H1 (cell line): ENCODE data around the gene KIF20A. TPM values are rescaled to one million over a fixed set of nuclear protein-coding genes. Genes with fewer than 3 reads are reported as not detected.

Experiments
- CTCF ChIA-PET: fragments of 300-600 bp; sonication (Branson Sonifier 250); formaldehyde crosslinking; loops from one replicate; lab custom pipeline; 2021; ENCODE audit not compliant: partially characterized antibody; lab: Charles Lee
- POLR2A ChIA-PET: fragments of 300-600 bp; sonication (Branson Sonifier 250); formaldehyde crosslinking; loops from one replicate; lab custom pipeline; 2021; ENCODE audit warnings: inconsistent platforms; ENCODE audit not compliant: partially characterized antibody; lab: Charles Lee
- DNase-seq, 2 experiments: peaks; one replicate each; pipeline versions ENCODE4 v3.0.0 to v3.0.0-alpha.2; 2010 to 2022; ENCODE audit warnings: low spot score in 2 of 2, low read depth in 1 of 2, mixed read lengths in 1 of 2
- FAIRE-seq: peaks from 2 replicates; lab custom pipeline; 2011; peaks lifted over from hg19 to GRCh38; lab: Jason Lieb, UNC
- H2AFZ ChIP-seq: 2 replicates; pipeline ENCODE4 v1.8.1; 2012; ENCODE audit warnings: low read length, inconsistent platforms
- H2AK5ac ChIP-seq: 2 replicates; pipeline ENCODE4 v1.6.1; 2013; ENCODE audit warnings: low read depth, low read length
- H2BK120ac ChIP-seq: replicated peaks from 2 replicates; pipeline ENCODE3; 2013; ENCODE audit warnings: low read depth, low read length, inconsistent platforms
- H2BK12ac ChIP-seq: 2 replicates; pipeline ENCODE4 v1.6.1; 2013; ENCODE audit warnings: low read depth, low read length
- H2BK15ac ChIP-seq: 2 replicates; pipeline ENCODE4 v1.6.1; 2013; ENCODE audit warnings: low read length
- H2BK20ac ChIP-seq: 2 replicates; pipeline ENCODE4 v1.6.1; 2013; ENCODE audit warnings: low read length
- H2BK5ac ChIP-seq: 2 replicates; pipeline ENCODE4 v1.6.1; 2013; ENCODE audit warnings: low read depth, low read length
- H3K14ac ChIP-seq: 2 replicates; pipeline ENCODE4 v1.6.1; 2013; ENCODE audit warnings: inconsistent platforms; ENCODE audit not compliant: insufficient read length
- H3K18ac ChIP-seq: 2 replicates; pipeline ENCODE4 v1.6.1; 2013; ENCODE audit warnings: low read length; ENCODE audit errors: extremely low read depth
- H3K23ac ChIP-seq: 2 replicates; pipeline ENCODE4 v1.6.1; 2013; ENCODE audit warnings: inconsistent platforms; ENCODE audit not compliant: insufficient read length
- H3K23me2 ChIP-seq: 2 replicates; pipeline ENCODE4 v1.6.1; 2013; ENCODE audit warnings: low read depth, low read length
- H3K27ac ChIP-seq: 2 replicates; pipeline ENCODE4 v1.6.1; 2011; ENCODE audit warnings: low read depth, low read length, inconsistent platforms
- H3K27me3 ChIP-seq, 4 experiments: replicated peaks in 1 of 4; 1 replicate in 1 of 4; 2 replicates in 3 of 4; pipeline versions ENCODE4 v1.6.1 to v1.8.1; 2011 to 2013; ENCODE audit warnings: low read length in 3 of 4, mild to moderate bottlenecking in 3 of 4, inconsistent platforms in 2 of 4, mixed read lengths in 2 of 4, moderate library complexity in 1 of 4; ENCODE audit not compliant: control insufficient read depth in 3 of 4, insufficient read depth in 3 of 4; ENCODE audit errors: extremely low read depth in 1 of 4
- H3K36me3 ChIP-seq, 4 experiments: 2 replicates each; pipeline versions ENCODE4 v1.6.1 to v1.8.1; 2011 to 2013; ENCODE audit warnings: mild to moderate bottlenecking in 4 of 4, low read length in 3 of 4, moderate library complexity in 2 of 4, control low read depth in 1 of 4, inconsistent platforms in 1 of 4; ENCODE audit not compliant: insufficient read depth in 4 of 4, control insufficient read depth in 2 of 4
- H3K4ac ChIP-seq: replicated peaks from 2 replicates; pipeline ENCODE3; 2013; ENCODE audit warnings: low read length, low read depth, mixed read lengths, inconsistent platforms; ENCODE audit not compliant: insufficient read length
- H3K4me1 ChIP-seq, 4 experiments: replicated peaks in 1 of 4; 1 replicate in 1 of 4; 2 replicates in 3 of 4; pipeline versions ENCODE4 v1.6.1 to v1.8.1; 2011 to 2013; ENCODE audit warnings: low read length in 3 of 4, inconsistent platforms in 2 of 4, mixed read lengths in 1 of 4; ENCODE audit not compliant: insufficient read depth in 4 of 4, control insufficient read depth in 3 of 4
- H3K4me2 ChIP-seq, 2 experiments: 2 replicates each; pipeline versions ENCODE4 v1.6.1 to v1.8.1; 2011 to 2013; ENCODE audit warnings: low read depth in 2 of 2, low read length in 2 of 2, control low read depth in 1 of 2, inconsistent platforms in 1 of 2, mild to moderate bottlenecking in 1 of 2; ENCODE audit not compliant: insufficient read depth in 1 of 2
- H3K4me3 ChIP-seq, 4 experiments: fragments of 200-600, 300-600 bp in 1 of 4; sonication (generic), shearing (Covaris generic), sonication (Bioruptor Twin) in 1 of 4; 2 replicates each; pipeline versions ENCODE4 v1.5.1 to v1.8.1; 2011 to 2016; ENCODE audit warnings: low read length in 4 of 4, low read depth in 3 of 4, control low read depth in 2 of 4, inconsistent platforms in 2 of 4, mild to moderate bottlenecking in 2 of 4, mixed read lengths in 1 of 4, moderate library complexity in 1 of 4; ENCODE audit not compliant: insufficient read depth in 2 of 4; ENCODE audit errors: extremely low read depth in 1 of 4
- H3K56ac ChIP-seq: replicated peaks from 2 replicates; pipeline ENCODE3; 2013; ENCODE audit warnings: low read depth, mild to moderate bottlenecking, mixed read lengths, low read length, inconsistent platforms; ENCODE audit not compliant: insufficient read length
- H3K79me1 ChIP-seq: 2 replicates; pipeline ENCODE4 v1.6.1; 2013; ENCODE audit warnings: low read depth, low read length, control low read depth
- H3K79me2 ChIP-seq, 2 experiments: 2 replicates each; pipeline versions ENCODE4 v1.6.1 to v1.8.1; 2012 to 2013; ENCODE audit warnings: low read length in 2 of 2, mild to moderate bottlenecking in 2 of 2, inconsistent platforms in 1 of 2; ENCODE audit not compliant: insufficient read depth in 2 of 2, control insufficient read depth in 1 of 2
- H3K9ac ChIP-seq, 4 experiments: replicated peaks in 1 of 4; 1 replicate in 1 of 4; 2 replicates in 3 of 4; pipeline versions ENCODE4 v1.6.1 to v1.8.1; 2011 to 2013; ENCODE audit warnings: low read depth in 3 of 4, low read length in 3 of 4, control low read depth in 2 of 4, mild to moderate bottlenecking in 2 of 4, moderate library complexity in 2 of 4, inconsistent platforms in 1 of 4; ENCODE audit errors: extremely low read depth in 1 of 4
- H3K9me3 ChIP-seq, 2 experiments: 2 replicates each; pipeline versions ENCODE4 v1.6.1 to v1.8.1; 2012 to 2013; ENCODE audit warnings: mild to moderate bottlenecking in 2 of 2, moderate library complexity in 2 of 2, control low read depth in 1 of 2, inconsistent platforms in 1 of 2, low read depth in 1 of 2, low read length in 1 of 2, mixed read lengths in 1 of 2; ENCODE audit not compliant: insufficient read depth in 2 of 2
- H4K20me1 ChIP-seq, 2 experiments: replicated peaks in 1 of 2; 2 replicates each; pipeline versions ENCODE3 to v1.8.1; 2011 to 2013; ENCODE audit warnings: inconsistent platforms in 2 of 2, low read length in 2 of 2, mild to moderate bottlenecking in 1 of 2; ENCODE audit not compliant: insufficient read depth in 2 of 2, control insufficient read depth in 1 of 2
- H4K5ac ChIP-seq: 2 replicates; pipeline ENCODE4 v1.6.1; 2013; ENCODE audit warnings: low read length, low read depth, mixed read lengths, inconsistent platforms; ENCODE audit not compliant: insufficient read length
- H4K8ac ChIP-seq: 2 replicates; pipeline ENCODE4 v1.8.0; 2013; ENCODE audit warnings: mild to moderate bottlenecking, moderate library complexity, low read length, inconsistent platforms; ENCODE audit not compliant: insufficient read depth; ENCODE audit errors: extremely low read depth
- H4K91ac ChIP-seq: replicated peaks from 2 replicates; pipeline ENCODE3; 2013; ENCODE audit warnings: low read length, mixed read lengths, inconsistent platforms; ENCODE audit not compliant: insufficient read length
- ASH2L ChIP-seq: fragments of 200-600, 300-600 bp; sonication (generic); IDR thresholded peaks from one replicate; pipeline ENCODE4 v1.7.1; 2017; ENCODE audit warnings: low read length
- EGR1 ChIP-seq: IDR thresholded peaks from 2 replicates; pipeline ENCODE4 v1.6.1; 2011; ENCODE audit warnings: low read depth, low read length, borderline replicate concordance
- HDAC6 ChIP-seq: IDR thresholded peaks from one replicate; pipeline ENCODE4 v1.7.1; 2012; ENCODE audit warnings: low read depth, mild to moderate bottlenecking, inconsistent platforms, low read length, moderate library complexity
- PHF8 ChIP-seq: fragments of 200-600 bp; sonication (generic); conservative IDR thresholded peaks from 2 replicates; pipeline ENCODE4 v1.7.1; 2012; ENCODE audit warnings: low read depth, mild to moderate bottlenecking, inconsistent platforms, low read length, moderate library complexity
- POLR2AphosphoS5 ChIP-seq: IDR thresholded peaks from 2 replicates; pipeline ENCODE4 v1.6.1; 2011; ENCODE audit warnings: low read depth, low read length
- SP4 ChIP-seq: IDR thresholded peaks from 2 replicates; pipeline ENCODE4 v1.6.1; 2012; ENCODE audit warnings: low read length, inconsistent platforms
- TAF1 ChIP-seq: IDR thresholded peaks from 2 replicates; pipeline ENCODE4 v1.6.1; 2011; ENCODE audit warnings: mild to moderate bottlenecking, low read depth, low read length
- YY1 ChIP-seq: IDR thresholded peaks from 2 replicates; pipeline ENCODE4 v1.6.1; 2011; ENCODE audit warnings: low read depth, mild to moderate bottlenecking, low read length
- ZNF274 ChIP-seq: IDR thresholded peaks from 2 replicates; pipeline ENCODE4 v1.7.0; 2012; ENCODE audit warnings: low read length, borderline replicate concordance; ENCODE audit errors: extremely low read depth
- WGBS, 2 experiments: shearing (Covaris generic) in 1 of 2; methylation state at CpG; one replicate each; pipeline versions ENCODE4 v1.1.6 to v1.1.7; 2013 to 2015; ENCODE audit warnings: low lambda C conversion rate in 2 of 2, mixed read lengths in 2 of 2, inconsistent platforms in 1 of 2, low coverage in 1 of 2, missing lambda C conversion rate in 1 of 2; ENCODE audit not compliant: insufficient replicate concordance in 2 of 2, insufficient coverage in 1 of 2, insufficient read length in 1 of 2; ENCODE audit errors: extremely low coverage in 1 of 2, missing lambda C conversion rate in 1 of 2; 5-methylcytosine and 5-hydroxymethylcytosine counted together
- long read RNA-seq, 2 experiments: library from RNA in 1 of 2; library from capped mRNA in 1 of 2; stranded (forward); transcript quantifications; one replicate each; pipeline ENCODE4 v2.0.0, GENCODE V29; 2021; ENCODE audit warnings: inconsistent platforms in 1 of 2
- polyA minus RNA-seq, 3 experiments: library from RNA; depleted of rRNA, polyadenylated mRNA; stranded (reverse); fragments of >200 nt; gene quantifications; 1 replicate in 2 of 3; 2 replicates in 1 of 3; pipeline ENCODE4 v1.2.3, GENCODE V29; 2011
- polyA plus RNA-seq, 7 experiments: library from polyadenylated mRNA; depleted of rRNA in 3 of 7; stranded (reverse) in 5 of 7; unstranded in 2 of 7; fragments of >200 nt in 5 of 7; fragments of 200-250 nt in 2 of 7; gene quantifications; 1 replicate in 5 of 7; 2 replicates in 1 of 7; 4 replicates in 1 of 7; pipeline versions ENCODE4 v1.2.1 to v1.2.3, GENCODE V29; 2011 to 2013; ENCODE audit warnings: missing spikeins in 2 of 7, mixed read lengths in 2 of 7
- total RNA-seq: library from RNA; stranded (reverse); fragmentation: NEBNext Ultra II Directional; extraction: Animal tissue kit (Norgen Biotek cat#: 25700); gene quantifications from 2 replicates; pipeline ENCODE4 v1.2.1, GENCODE V29; 2021

The KIF20A gene
- 67.1 and 68.1 TPM in 2 replicates for total RNA-seq
- 26.4 and 33.3 TPM in 2 replicates for polyA plus RNA-seq (2011; rRNA removed)
- polyA plus RNA-seq (2011; cell fraction: cytosol; rRNA removed) = 40.4 TPM
- 54.8 TPM for polyA plus RNA-seq (2011; cell fraction: nucleus; rRNA removed)
- 45.7 to 56.8 TPM (median 52.3 TPM) in 4 replicates for polyA plus RNA-seq (2012, experiment 1 of 2)
- 7.2 TPM for polyA plus RNA-seq (2012, experiment 2 of 2)
- 38.0 TPM for polyA plus RNA-seq (2013, experiment 1 of 2)
- 36.2 TPM for polyA plus RNA-seq (2013, experiment 2 of 2)
- 99.7 and 124 TPM in 2 replicates for polyA minus RNA-seq (2011; rRNA and poly(A)+ RNA removed)
- 44.8 TPM for polyA minus RNA-seq (2011; cell fraction: cytosol; rRNA and poly(A)+ RNA removed)
- polyA minus RNA-seq (2011; cell fraction: nucleus; rRNA and poly(A)+ RNA removed) = 84.4 TPM
- long read RNA-seq, experiment 1, transcript KIF20A-201 (19 exons, 3,201 nt) = major isoform, 11 of 53 reads
- long read RNA-seq, experiment 1, partial matches to known transcripts = 37 of 53 reads
- long read RNA-seq, experiment 1, other reads (novel, unspliced or antisense) = 4 of 53 reads
- long read RNA-seq, experiment 2, transcript KIF20A-201 (19 exons, 3,201 nt) = major isoform, 26 of 44 reads
- long read RNA-seq, experiment 2, partial matches to known transcripts = 8 of 44 reads
- long read RNA-seq, experiment 2, other reads (novel, unspliced or antisense) = 10 of 44 reads

DNA sequence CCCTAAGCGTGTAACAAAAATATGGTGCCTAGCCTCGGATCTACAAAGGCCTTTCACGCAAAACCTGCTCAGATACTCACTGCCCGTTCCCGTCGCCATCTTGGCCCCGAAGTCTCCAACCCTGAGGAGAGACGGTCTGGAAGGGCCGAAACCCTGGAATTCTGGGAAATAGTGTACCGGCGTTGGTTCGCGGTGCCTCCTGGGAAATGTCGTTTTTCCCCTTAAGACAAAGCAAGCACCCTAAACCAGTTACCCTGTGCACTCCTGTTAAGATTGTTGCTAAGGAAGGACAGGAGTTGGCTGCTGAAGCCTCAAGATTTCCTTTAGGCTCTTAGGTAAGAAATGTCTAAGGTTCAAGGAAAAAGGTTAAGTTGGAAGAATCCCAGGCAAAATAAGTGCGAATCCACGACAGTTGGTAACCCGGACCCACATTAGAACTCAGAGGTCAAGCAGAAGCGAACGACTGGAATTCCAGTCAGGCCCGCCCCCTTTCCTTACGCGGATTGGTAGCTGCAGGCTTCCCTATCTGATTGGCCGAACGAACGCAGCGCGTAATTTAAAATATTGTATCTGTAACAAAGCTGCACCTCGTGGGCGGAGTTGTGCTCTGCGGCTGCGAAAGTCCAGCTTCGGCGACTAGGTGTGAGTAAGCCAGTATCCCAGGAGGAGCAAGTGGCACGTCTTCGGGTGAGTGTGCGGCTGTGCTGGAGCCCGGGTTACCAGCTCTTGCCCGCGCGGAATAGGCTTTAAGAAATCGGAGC, at the start of gene KIF20A, which contains the start of gene BRD8:
KIF20A (plus strand) TSS at position 597 of the 761 bp plus-strand sequence. CDS start 569 bp downstream, outside the sequence.
BRD8 (minus strand) TSS at position 115 of the 761 bp plus-strand sequence; CDS start at position 99, 16 bp downstream.
- Histone ChIP-seq H3K56ac (peak within 1 kb of the TSS; percentile 54), H3K4me3 (peak within 1 kb of the TSS; percentile 91 to 100 (median 96)), H2BK120ac (no peak within 1 kb of the TSS), H3K23me2 (peaks cover 8% of the 10 kb centered on the region), H3K23ac (no peak within 1 kb of the TSS), H3K4ac (peak within 1 kb of the TSS; percentile 17), H3K9ac (peak within 1 kb of the TSS; percentile 84 to 99 (median 88)), H3K9me3 (no peaks in the 10 kb centered on the region), H2AFZ (peak within 1 kb of the TSS; percentile 97), H3K18ac (peak within 1 kb of the TSS; percentile 94), H3K79me1 (peaks cover 2% of the 10 kb centered on the region; the same call in 1 of the 2 replicates), H3K4me1 (no peaks in the 10 kb centered on the region; a peak in 2 of 7 replicates), H2AK5ac (peak within 1 kb of the TSS; percentile 59; the same call in 1 of the 2 replicates), H2BK15ac (peak within 1 kb of the TSS; percentile 88; the same call in 1 of the 2 replicates), H3K79me2 (peaks cover 0 to 40% of the 10 kb centered on the region in 2 experiments; a peak in 2 of 4 replicates), H3K4me2 (peak within 1 kb of the TSS; percentile 83 to 87), H2BK12ac (no peak within 1 kb of the TSS; the same call in 1 of the 2 replicates), H4K8ac (peak within 1 kb of the TSS; percentile 90; the same call in 1 of the 2 replicates), H3K27ac (peak within 1 kb of the TSS; percentile 91), H2BK20ac (no peak within 1 kb of the TSS), H3K36me3 (peaks cover 23 to 53% (median 33%) of the 10 kb centered on the region in 4 experiments), H4K91ac (peak within 1 kb of the TSS; percentile 48), H3K27me3 (no peaks in the 10 kb centered on the region), H3K14ac (no peak within 1 kb of the TSS), H4K5ac (peak within 1 kb of the TSS; percentile 57), H2BK5ac (peak within 1 kb of the TSS; percentile 96), H4K20me1 (peaks cover 0 to 2% of the 10 kb centered on the region in 2 experiments)
- WGBS, 2 experiments = 1% methylated on average over 41 of the region's 41 CpGs; no CpG with 5 or more reads in 1 of the 2 experiments
- peak; percentile 86 to 90 for DNase-seq
- FAIRE-seq = peak; percentile 78
- ChIA-PET POLR2A (interaction anchor here (0.6 to 4.6 kb wide), 30 partner anchors 10 to 443 kb away, joined by 3 to 37 read pairs (median 3); partner anchors contain the start of genes CDC23, CDC25C, EGR1 and ETF1), CTCF (interaction anchor here (0.7 to 2.2 kb wide), 7 partner anchors 9 to 142 kb away, joined by 3 to 7 read pairs (median 4); no protein-coding TSS in a partner anchor)
- TF ChIP-seq ZNF274 (no peak), PHF8 (peak; percentile 38), YY1 (peak; percentile 97), SP4 (no peak), EGR1 (0 out of 2 replicates have a peak, but pooled peaks have one; percentile 26), ASH2L (peak; percentile 30), POLR2AphosphoS5 (peak; percentile 97), HDAC6 (no peak), TAF1 (peak; percentile 87)
